ENCODE results near the gene HHIPL2.

DNA sequence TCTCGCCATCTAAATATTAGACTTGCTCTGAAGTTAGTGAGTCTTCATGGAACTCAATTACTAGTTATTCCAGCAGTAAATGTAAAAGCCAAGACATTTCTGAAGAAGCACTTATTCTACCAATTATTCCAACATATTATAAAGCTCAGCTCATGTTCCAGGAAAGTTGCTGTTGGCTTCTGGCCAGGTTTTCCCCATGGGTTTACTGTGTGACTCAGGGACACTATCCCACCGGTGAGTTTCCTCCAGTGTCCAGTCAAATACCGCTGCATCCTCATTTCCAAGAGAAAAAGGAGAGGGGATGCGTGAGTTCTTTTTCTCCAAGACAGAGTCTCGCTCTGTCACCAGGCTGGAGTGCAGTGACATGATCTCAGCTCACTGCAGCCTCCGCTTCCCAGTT is 9.2 kb upstream of the HHIPL2 start:
- TF ChIP-seq RFX5 (IDR thresholded peaks at IDR 0.05; ENCODE audit: low read length): no peak
- TF ChIP-seq, protein P1, sequence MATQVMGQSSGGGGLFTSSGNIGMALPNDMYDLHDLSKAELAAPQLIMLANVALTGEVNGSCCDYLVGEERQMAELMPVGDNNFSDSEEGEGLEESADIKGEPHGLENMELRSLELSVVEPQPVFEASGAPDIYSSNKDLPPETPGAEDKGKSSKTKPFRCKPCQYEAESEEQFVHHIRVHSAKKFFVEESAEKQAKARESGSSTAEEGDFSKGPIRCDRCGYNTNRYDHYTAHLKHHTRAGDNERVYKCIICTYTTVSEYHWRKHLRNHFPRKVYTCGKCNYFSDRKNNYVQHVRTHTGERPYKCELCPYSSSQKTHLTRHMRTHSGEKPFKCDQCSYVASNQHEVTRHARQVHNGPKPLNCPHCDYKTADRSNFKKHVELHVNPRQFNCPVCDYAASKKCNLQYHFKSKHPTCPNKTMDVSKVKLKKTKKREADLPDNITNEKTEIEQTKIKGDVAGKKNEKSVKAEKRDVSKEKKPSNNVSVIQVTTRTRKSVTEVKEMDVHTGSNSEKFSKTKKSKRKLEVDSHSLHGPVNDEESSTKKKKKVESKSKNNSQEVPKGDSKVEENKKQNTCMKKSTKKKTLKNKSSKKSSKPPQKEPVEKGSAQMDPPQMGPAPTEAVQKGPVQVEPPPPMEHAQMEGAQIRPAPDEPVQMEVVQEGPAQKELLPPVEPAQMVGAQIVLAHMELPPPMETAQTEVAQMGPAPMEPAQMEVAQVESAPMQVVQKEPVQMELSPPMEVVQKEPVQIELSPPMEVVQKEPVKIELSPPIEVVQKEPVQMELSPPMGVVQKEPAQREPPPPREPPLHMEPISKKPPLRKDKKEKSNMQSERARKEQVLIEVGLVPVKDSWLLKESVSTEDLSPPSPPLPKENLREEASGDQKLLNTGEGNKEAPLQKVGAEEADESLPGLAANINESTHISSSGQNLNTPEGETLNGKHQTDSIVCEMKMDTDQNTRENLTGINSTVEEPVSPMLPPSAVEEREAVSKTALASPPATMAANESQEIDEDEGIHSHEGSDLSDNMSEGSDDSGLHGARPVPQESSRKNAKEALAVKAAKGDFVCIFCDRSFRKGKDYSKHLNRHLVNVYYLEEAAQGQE (IDR thresholded peaks at IDR 0.05; ENCODE audit: low read depth, low read length): no peak

All from SK-N-SH (cell line).